ENCODE measurements around the gene ANKEF1. TPM values are rescaled to one million over a fixed set of nuclear protein-coding genes. Genes with fewer than 3 reads are reported as not detected.

Gene ANKEF1
- 4.2 and 8.3 TPM in 2 replicates for total RNA-seq (ENCODE audit: low replicate concordance)

GRCh38 chr20:10034717-10035571 is at the start of gene ANKEF1:
TSS of gene ANKEF1 (plus strand) at chr20:10034987. CDS start at chr20:10038302, 3,315 bp downstream.
- no peak within 1 kb of the TSS for H3K27ac Mint-ChIP-seq
- no peak within 1 kb of the TSS for H3K27ac ChIP-seq

GRCh38 chr20:9985281-9985680 is 49.5 kb upstream of the ANKEF1 start:
- no peak for DNase-seq (ENCODE audit: low spot score)
- no peak overlapping the region for H3K4me3 ChIP-seq
- H3F3A ChIP-seq (ENCODE audit: low read depth): no peaks in the 10 kb centered on the region
- H4K20me1 ChIP-seq (ENCODE audit: low read depth): no peaks in the 10 kb centered on the region
- H3K9ac ChIP-seq: no peak overlapping the region
- H3K4me2 ChIP-seq: no peak overlapping the region
- no peaks in the 10 kb centered on the region for H3K27me3 ChIP-seq
- TF ChIP-seq EZH2 (IDR thresholded peaks at IDR 0.05) (no peak), EZH2phosphoT487 (IDR thresholded peaks at IDR 0.05) (no peak)
- TF ChIP-seq, protein P1, sequence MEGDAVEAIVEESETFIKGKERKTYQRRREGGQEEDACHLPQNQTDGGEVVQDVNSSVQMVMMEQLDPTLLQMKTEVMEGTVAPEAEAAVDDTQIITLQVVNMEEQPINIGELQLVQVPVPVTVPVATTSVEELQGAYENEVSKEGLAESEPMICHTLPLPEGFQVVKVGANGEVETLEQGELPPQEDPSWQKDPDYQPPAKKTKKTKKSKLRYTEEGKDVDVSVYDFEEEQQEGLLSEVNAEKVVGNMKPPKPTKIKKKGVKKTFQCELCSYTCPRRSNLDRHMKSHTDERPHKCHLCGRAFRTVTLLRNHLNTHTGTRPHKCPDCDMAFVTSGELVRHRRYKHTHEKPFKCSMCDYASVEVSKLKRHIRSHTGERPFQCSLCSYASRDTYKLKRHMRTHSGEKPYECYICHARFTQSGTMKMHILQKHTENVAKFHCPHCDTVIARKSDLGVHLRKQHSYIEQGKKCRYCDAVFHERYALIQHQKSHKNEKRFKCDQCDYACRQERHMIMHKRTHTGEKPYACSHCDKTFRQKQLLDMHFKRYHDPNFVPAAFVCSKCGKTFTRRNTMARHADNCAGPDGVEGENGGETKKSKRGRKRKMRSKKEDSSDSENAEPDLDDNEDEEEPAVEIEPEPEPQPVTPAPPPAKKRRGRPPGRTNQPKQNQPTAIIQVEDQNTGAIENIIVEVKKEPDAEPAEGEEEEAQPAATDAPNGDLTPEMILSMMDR (IDR thresholded peaks at IDR 0.05): no peak
- H2AFZ ChIP-seq (replicated peaks): no peak overlapping the region
- H3K27ac Mint-ChIP-seq: no peak overlapping the region
- no peaks in the 10 kb centered on the region for H3K9me3 ChIP-seq (ENCODE audit: low read depth)
- no peaks in the 10 kb centered on the region for H3K4me1 ChIP-seq
- no peaks in the 10 kb centered on the region for H3K79me2 ChIP-seq (ENCODE audit: low read depth)
- H3K36me3 Mint-ChIP-seq: no peaks in the 10 kb centered on the region
- H3K36me3 ChIP-seq: no peaks in the 10 kb centered on the region
- H3K27me3 Mint-ChIP-seq (ENCODE audit: insufficient read depth, low read depth): peaks cover 2% of the 10 kb centered on the region
- H3K27ac ChIP-seq: no peak overlapping the region
- H3K9me3 Mint-ChIP-seq: no peaks in the 10 kb centered on the region
- no peak overlapping the region for H3K4me3 Mint-ChIP-seq
- H3K4me1 Mint-ChIP-seq: no peaks in the 10 kb centered on the region

More at GRCh38 chr20:10034717-10035571, at the start of gene ANKEF1:
- Histone ChIP-seq H3K79me2 (ENCODE audit: low read depth) (no peaks in the 10 kb centered on the region), H3K9me3 (ENCODE audit: low read depth) (no peaks in the 10 kb centered on the region), H2AFZ (replicated peaks) (peak within 1 kb of the TSS; percentile 96), H3K4me2 (peak within 1 kb of the TSS; percentile 83), H3K36me3 (peaks cover 6% of the 10 kb centered on the region), H3K4me3 (peak within 1 kb of the TSS; percentile 69), H3K27me3 (peaks cover 9% of the 10 kb centered on the region), H4K20me1 (ENCODE audit: low read depth) (no peaks in the 10 kb centered on the region), H3K9ac (no peak within 1 kb of the TSS), H3K4me1 (no peaks in the 10 kb centered on the region), H3F3A (ENCODE audit: low read depth) (no peaks in the 10 kb centered on the region)
- H3K9me3 Mint-ChIP-seq: peaks cover 3% of the 10 kb centered on the region
- peaks cover 9% of the 10 kb centered on the region for H3K27me3 Mint-ChIP-seq (ENCODE audit: insufficient read depth, low read depth)
- TF ChIP-seq, protein P1 (IDR thresholded peaks at IDR 0.05): no peak
- TF ChIP-seq EZH2 (IDR thresholded peaks at IDR 0.05): no peak
- no peak for TF ChIP-seq EZH2phosphoT487 (IDR thresholded peaks at IDR 0.05)
- H3K36me3 Mint-ChIP-seq: no peaks in the 10 kb centered on the region
- peak; percentile 88 for DNase-seq (ENCODE audit: low spot score)
- peak within 1 kb of the TSS; percentile 83 for H3K4me3 Mint-ChIP-seq
- H3K4me1 Mint-ChIP-seq: peaks cover 2% of the 10 kb centered on the region

DNA sequence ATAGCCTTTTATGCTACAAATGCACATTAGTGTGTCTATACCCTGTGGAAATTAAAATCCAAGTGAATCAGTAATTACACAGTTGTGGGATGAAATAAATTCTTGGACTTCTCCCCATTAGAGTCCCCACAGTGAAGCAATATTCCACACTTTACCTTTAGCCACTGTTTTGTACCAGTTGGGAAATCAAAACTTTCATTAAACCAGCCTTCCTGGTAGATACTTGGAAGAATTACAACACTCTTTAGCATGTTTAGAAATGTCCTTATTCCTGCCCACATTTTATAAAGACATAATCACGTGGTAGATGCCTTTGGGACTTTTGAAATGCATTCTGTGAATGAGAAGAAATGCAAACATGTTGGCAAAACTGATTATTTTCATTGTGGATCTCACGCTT is 49.0 kb upstream of the ANKEF1 start:
- no peak for DNase-seq (ENCODE audit: low spot score)
- TF ChIP-seq EZH2phosphoT487 (IDR thresholded peaks at IDR 0.05) (no peak), EZH2 (IDR thresholded peaks at IDR 0.05) (no peak)
- TF ChIP-seq, protein P1 (IDR thresholded peaks at IDR 0.05): no peak
- no peaks in the 10 kb centered on the region for H3K36me3 ChIP-seq
- Mint-ChIP-seq H3K4me3 (no peak overlapping the region), H3K27me3 (ENCODE audit: insufficient read depth, low read depth) (peaks cover 2% of the 10 kb centered on the region), H3K27ac (no peak overlapping the region), H3K36me3 (no peaks in the 10 kb centered on the region), H3K9me3 (no peaks in the 10 kb centered on the region), H3K4me1 (no peaks in the 10 kb centered on the region)
- no peaks in the 10 kb centered on the region for H3F3A ChIP-seq (ENCODE audit: low read depth)
- H3K4me3 ChIP-seq: no peak overlapping the region
- H3K4me2 ChIP-seq: no peak overlapping the region
- H3K27me3 ChIP-seq: no peaks in the 10 kb centered on the region
- no peaks in the 10 kb centered on the region for H3K9me3 ChIP-seq (ENCODE audit: low read depth)
- H3K4me1 ChIP-seq: no peaks in the 10 kb centered on the region
- H2AFZ ChIP-seq (replicated peaks): no peak overlapping the region
- no peaks in the 10 kb centered on the region for H3K79me2 ChIP-seq (ENCODE audit: low read depth)
- no peak overlapping the region for H3K27ac ChIP-seq
- H3K9ac ChIP-seq: no peak overlapping the region
- H4K20me1 ChIP-seq (ENCODE audit: low read depth): no peaks in the 10 kb centered on the region

All from neural progenitor cell (in vitro differentiated cells).